Measurements from ENCODE around the gene MTUS2.
A peak's percentile ranks its signal among the peaks of the same experiment; 100 is the strongest.

MTUS2 gene

DNA sequence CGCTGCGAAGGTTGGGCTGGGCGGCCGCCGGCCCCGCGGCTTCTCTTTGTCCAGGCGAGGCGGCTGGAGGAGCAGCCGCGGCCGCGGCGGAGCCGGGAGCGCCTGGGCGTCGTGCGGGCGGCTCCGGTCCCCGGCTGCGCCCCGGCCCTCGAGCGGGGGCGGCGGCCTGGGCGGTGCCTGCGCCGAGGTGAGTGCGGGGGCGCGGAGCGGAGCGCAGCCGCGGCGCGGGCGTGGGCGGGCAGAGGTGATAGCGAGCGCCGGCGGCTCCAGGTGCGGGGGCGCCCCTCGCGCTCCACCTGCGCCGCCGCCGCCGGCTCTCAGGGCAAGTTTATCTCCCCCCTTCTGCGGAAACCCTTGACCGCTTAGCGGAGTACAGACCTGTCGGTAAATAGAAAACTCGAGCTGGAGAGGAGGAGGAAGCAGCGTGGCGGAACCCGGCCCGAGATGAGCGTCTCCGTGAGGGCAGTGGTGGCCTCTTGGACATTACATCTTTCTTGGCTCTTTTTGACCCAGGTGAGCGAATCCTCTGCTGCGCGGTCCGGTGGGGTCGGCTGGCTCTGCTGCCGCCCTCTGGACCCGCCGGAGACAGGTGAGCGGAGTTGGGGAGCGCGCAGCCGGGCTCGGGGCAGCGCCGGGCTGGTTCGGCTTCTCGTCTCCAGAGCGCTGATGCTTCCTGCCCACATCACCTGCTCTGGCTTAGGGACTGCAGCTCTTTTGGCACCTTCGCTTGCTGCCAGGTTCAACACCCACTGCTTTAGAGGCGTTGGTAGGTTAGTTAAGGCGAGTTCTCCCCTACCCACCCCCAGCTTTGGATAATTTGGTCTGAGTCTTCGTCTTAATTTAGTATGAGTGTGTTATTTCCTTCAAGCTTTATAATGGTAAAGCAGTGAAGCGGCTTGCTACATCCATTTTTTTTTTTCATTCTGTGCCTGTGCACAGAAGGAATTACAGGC, at the start of gene MTUS2:
MTUS2 (plus strand) TSS at position 241 of the 953 bp plus-strand sequence.
- no peak for DNase-seq (ENCODE audit: low spot score)

DNA sequence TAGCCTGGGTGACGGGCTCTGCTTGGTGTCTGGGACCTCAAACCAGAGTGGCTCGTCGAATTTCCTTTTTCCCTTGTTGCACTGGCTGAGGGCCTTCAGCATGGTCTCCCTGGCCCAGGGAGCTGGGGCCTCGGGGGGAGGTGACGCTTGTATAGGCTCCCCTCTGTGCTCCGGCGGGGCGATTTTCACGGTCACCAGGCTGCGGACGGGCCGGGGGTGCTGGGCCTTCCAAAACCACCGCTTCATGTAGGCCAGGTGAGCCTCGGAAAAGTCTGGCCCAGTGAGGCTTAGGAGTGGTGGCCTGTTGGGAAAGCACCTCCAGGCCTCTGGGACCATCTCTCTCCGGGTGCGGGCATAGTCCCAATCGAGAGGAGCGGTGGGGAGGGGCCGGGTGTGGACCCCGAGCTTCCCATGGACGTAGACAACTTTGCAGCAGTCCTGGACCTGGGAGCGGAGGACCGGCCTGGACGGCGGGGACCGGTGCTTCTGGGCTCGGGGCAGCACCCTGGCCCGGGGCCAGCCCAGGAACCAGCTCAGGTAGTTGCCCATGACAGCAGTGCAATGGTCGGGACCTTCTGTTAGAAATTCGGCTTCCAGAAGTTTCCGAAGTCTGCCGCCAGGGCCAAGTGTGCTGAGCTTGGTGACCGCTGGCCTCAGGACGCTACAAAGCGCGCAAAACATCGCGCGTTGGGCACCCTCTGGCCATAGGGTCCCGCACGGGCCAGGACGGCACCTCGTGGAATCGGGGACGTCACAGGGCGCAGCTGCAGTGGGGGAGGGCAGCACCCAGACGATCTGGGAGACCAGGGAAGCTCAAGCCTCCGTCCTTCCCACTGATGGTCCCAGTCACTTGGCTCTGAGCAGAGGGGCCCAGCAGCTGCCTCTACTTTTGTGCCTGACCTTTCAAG, 41.6 kb upstream of the MTUS2 start:
- DNase-seq (ENCODE audit: low spot score), result no peak

DNA sequence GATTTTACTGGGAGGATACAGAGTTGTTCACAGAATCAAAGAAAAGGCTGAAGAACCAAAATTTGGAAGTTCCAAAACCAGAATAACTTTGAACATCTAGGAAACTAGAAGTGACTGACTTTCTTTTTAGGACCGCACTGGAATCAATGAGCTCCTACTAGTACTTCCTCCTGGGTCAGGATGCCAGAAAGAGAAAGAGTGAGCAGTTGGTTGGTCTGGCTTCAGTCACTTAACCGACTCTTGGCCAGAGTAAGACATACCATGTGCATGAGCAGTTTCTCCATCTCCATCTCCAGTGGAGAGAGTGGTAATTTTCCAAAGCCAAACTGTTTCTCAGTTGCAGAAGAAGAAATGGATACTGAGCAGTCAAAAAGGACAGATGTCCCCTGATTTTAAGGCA, 27.1 kb upstream of the MTUS2 start:
- peak; percentile 91 for DNase-seq (ENCODE audit: low spot score)

DNA sequence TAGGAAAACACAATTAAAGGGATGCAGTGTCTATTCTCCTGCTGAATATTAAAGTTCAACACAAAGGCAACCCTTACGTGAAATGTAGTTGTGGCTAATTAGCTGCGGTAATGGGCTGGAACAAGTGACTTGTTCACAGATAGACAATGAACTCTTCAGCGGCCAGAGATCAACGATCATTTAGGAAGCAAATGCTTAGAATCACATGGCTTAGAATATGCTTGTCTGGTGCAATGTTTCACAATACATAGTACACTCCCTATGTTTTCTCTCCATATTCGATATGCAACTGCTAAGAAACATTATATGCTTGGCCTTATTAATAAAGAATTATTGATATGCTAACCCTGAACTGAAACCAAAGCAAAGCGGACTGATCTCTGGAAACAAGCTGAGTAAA, 25.7 kb upstream of the MTUS2 start:
- DNase-seq (ENCODE audit: low spot score), result no peak

DNA sequence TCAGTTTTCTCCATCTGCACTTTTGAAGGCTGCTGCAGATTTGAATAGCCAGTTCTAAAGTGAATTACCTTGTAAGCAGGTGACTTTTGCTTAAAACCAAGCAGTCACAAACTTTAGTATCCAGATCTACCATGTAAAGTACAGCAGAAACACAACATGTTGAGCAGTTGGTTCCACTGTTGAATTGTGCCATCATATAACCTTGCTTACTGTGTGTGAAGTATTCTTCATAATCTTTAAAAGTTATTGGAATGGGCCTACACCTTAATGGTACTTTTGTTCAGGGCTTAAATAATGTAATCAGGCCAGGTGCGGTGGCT, 23.2 kb upstream of the MTUS2 start:
- no peak for DNase-seq (ENCODE audit: low spot score)

DNA sequence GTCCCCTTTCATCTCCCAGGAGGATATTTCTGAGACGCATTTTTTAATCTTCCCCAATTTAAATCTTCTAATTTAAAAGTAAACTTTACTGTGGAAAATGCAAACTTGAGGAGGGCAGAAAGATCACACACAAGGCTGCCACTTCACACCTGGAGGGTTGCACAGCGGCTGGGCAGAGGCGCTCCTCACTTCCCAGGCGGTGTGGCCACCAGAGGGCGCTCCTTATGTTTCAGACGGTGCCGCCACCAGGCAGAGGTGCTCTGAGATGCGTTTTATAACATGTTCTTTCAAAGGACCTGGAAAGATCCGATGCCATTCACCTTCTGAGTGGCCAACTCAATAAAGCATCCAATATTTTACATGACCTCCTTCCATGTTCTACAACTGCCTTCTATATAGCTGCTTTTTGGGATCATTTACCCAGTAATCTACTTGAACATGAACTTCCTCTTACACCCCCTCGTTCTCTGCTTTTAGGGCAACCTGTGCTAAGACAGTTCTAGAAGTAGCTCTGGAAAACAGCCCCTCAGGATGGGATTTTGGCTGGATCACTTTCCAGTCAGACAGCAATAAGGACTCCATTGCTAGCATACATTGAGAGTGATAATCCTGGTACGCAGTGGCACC, 14.8 kb upstream of the MTUS2 start:
- peak; percentile 27 for DNase-seq (ENCODE audit: low spot score)

DNA sequence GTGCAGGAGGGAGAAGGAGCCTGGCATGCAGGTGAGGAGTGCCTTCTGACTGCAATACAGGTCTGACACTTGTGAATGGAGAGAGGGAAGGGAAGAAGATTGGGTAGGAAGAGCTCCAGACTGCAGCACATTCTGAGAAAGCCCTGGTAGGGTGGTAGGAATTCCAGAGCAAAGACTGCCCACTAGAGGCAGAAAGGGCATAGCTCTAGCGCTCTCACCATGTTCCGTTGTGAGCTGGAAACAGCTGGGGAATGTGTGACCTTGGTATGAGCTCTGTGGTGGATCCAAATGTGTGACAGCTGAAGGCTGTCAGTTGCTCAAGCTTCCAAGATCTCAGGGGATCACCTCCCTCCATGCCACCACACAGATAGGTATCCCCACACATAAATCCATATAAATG, 2.9 kb upstream of the MTUS2 start:
- DNase-seq (ENCODE audit: low spot score), result no peak

DNA sequence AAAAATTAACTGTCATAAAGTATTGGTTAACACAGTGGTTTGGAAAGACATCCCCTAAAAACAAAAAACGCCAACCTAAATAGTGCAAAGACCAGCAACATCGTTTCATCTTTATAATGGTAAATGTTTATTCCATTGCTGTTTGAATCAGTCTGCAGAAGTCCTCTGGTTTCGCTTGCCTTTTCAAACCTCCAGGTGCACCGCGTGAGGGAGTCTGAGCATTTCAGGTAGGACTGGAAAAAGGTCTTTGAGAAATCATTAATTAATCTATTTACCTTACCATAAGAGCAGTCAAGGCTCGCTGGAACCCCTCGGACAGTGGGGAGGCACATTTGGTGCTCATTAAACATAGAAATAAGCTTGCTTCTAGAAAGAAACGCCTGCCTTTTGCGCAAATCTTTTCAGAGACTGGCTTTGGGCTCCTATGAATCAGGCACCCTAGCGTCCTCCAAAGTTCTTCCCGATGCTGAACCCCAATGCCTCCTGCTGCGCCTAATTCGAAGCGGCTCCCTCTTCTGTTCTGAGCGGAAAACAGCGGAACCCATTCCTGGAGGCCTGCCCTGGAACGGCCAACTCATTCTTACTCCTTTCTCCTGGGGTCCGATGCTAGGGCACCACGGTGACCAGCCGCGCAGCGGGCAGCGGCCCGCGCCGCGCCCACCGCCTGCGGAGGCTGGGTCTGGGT, 951 bp upstream of the MTUS2 start:
- DNase-seq (ENCODE audit: low spot score), result peak; percentile 57

DNA sequence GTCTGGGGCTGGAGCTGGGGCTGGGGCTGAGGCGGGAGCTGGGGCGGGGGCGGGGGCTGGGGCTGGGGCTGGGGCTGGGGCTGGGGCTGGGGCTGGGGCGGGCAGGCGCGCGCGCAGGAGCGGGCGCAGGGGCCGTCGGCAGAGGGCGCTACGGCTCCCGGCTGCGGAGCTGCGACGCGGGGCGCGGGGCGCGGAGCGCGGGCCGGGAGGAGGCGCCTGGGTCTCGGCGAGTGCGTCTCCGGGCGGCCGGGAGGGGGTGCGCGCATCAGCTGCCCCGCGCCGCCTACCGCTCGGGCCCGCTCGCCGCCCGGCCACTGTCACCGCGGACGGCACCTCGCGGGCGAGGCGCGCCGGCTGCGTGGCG, 422 bp upstream of the MTUS2 start:
- peak; percentile 88 for DNase-seq (ENCODE audit: low spot score)

DNA sequence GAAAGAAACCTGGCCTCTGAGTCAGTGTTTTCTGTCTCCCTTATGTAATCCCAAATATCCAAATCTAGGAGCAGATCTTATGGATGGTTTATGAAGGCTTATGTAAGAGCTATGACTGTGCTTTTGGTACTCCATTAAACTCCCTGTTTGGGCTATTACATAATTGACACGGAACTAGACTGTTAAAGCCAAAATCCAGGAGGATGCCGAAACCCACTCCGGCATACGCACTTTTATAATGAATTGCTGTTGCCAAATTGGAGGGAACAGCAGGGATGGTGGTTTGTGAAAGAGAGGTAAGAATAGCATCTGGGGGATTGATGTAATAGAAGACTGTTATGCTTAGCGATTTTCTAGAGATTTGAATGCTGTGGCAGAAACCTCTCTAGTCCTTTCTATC, 2.0 kb downstream of the MTUS2 start:
- DNase-seq (ENCODE audit: low spot score), result no peak

DNA sequence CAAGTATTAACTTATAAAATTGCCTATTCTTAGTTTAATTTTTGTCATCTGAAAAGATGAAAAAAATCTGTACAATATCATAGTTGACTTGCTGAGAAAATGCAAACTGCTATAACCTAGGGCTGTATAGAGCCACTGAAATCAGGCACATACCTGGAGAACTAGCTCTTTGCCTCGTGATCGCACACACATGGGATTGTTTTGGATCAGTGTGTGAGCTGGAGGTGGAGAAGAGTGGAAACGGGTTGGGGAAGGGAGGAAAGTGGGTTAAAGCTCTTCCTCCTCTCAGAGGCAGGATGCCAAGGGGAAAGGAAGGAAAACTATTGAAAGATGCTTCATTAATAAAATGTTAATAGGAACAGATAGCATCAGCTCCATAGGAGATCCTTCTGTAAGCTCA, 2.7 kb downstream of the MTUS2 start:
- DNase-seq (ENCODE audit: low spot score), result no peak

DNA sequence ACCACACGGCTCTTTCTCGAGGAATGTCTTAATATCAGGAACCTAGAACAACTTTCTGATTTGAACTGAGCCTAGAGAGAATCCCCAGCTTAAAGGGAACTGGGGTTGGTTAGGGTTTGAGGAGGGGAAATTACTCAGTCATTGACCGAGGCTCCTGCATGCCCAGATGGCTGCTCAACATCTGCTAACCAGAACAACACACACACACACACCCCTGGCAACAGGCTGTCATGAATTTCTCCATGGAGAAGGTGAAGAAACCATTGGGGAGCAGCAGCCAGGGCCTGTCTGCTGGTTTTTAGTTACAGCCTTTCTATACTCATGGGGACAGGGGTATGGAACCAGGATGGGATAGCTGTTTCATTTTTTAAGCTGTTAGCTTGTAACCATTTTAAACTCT, 5.2 kb downstream of the MTUS2 start:
- DNase-seq (ENCODE audit: low spot score), result no peak

DNA sequence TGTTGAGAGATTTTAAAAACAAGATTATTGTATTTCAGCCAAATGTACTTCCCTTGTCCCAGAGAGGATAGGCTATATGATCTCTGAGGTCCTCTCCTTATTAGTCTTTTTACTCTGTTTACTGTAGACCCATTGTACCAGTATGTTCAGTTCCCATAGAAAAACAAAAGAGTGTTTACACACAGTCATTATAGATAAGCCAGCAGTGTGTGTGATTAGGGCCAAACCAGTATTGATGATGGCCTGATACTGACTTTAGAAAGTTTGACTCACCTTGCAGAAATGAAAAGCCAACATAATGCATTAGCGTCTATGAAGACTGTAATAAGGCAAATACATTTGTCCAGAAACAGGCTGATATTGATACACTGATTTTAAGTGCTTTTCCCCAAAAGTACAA, 6.2 kb downstream of the MTUS2 start:
- no peak for DNase-seq (ENCODE audit: low spot score)

DNA sequence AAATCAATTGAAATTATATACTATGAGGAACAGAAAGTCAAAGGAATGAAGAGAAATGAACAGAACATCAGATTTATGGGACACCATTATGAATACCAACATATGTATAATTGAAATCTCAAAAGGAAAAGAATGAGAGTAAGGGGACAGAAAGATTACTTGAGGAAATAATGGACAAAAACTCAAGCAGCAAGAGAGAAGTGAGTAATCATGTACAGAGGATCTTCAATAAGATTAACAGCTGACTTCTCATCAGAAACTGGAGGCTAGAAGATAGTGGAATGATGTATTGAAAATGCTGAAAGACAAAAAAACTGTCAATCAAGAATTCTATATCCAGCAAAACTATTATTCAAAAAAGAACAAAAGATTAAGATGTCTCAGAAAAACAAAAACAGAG, 10.4 kb downstream of the MTUS2 start:
- no peak for DNase-seq (ENCODE audit: low spot score)

DNA sequence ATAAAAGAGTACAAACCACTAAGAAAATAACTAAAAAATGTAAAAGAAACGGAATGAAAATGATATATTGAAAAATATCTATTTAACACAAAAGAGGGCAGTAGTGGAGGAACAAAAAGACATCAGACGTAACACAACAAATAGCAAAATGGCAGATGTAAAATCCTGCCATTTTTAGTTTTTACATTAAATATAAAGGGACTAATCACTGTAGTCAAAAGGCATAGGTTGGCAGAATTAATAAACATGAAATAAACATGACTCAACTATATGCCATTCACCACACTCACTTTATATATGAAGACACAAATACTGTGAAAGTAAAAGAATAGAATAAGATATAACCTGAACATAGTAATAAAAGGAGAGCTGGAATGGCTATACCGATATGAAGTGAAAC, 11.0 kb downstream of the MTUS2 start:
- no peak for DNase-seq (ENCODE audit: low spot score)

DNA sequence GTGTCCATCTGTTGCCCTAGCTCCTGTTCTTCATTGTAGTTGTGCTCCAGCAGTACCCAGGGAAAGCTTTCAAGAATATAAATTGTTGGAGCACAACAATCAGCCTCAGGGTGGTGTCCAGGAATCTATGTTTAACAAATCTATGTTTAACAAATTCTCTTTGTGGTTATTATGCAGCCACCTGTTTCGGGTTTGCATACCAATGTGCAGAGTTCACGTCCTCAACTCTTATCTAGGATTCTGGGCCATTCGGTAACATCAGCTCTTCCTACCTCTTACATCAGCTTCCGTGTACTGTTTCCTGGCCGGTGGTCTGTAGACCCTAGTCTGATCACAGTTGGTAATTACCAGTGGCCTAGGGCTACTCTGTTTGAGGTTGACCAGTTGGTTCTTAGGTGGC, 17.0 kb downstream of the MTUS2 start:
- DNase-seq (ENCODE audit: low spot score), result no peak

DNA sequence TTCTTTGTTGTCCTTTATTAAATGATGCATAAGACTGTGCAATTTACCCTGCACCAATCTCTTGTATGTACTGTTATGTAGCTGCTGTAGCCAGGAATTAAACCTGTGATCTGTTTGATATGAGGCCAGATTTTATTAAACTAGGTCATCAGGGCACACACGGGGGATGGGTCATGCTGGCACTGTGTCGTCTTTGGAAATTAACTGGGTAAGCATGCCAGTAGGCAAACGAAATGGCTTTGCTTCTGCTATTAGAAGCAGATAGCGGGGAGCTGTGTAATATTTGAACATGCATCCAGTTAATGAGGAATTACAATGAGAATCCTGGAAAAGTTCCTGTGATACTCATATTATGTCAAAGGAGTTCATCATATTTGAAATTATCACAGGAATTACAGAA, 23.5 kb downstream of the MTUS2 start:
- DNase-seq (ENCODE audit: low spot score), result no peak

DNA sequence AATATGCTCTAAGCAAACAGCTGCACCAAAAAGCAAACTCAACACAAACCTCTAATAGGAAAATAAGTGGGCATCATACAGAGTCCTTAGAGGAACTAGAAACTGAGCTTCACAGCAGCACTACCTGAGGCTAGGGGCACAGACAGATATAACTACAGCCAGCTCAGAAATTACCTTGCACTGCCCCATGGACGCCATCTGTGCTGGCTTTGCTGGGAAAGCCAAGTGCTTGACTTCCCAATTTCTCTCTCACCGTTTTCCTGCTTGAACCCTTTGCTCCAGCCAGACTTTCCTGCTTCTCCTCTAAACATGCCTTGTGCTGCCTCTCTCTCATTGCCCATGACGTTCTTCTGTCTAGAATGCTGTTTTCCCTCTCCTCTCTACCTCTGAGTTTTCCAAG, 29.3 kb downstream of the MTUS2 start:
- no peak for DNase-seq (ENCODE audit: low spot score)

DNA sequence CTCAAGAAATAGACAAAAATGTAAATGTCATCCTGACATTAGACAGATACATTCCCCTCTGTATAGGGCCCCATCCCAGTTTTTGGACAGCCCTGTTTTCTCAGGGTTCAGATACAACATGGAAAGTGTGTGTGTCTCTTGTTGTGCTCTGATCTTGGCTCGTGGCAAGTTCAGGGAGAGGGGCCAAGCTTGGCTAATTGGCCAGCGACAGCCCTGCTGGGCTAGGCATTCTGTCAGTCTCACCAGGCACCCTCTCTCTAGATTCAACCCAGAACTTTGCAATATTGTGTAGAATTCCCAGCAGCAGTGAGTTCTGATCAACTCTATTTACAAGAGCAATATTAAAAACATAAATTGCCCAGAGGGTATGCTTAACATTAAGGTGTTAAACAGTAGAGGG, 30.1 kb downstream of the MTUS2 start:
- no peak for DNase-seq (ENCODE audit: low spot score)

DNA sequence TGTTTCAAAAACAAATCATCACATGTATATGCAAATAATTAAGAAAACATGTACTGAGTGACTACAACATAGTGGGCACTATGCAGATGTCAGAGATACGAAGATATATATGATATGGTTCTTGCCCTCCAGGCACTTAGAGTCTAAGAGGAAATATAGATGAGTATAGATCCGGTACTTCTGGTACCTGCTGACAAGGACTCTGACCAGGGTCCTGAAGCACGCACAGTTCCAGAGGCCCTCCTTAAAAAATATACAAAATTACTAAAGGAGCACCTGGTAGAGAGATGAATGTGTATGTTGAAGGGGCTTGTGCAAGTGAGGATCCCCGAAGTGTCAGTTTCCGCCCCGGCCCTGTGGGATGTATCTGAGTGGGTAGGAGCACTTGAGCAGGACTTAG, 31.3 kb downstream of the MTUS2 start:
- no peak for DNase-seq (ENCODE audit: low spot score)

DNA sequence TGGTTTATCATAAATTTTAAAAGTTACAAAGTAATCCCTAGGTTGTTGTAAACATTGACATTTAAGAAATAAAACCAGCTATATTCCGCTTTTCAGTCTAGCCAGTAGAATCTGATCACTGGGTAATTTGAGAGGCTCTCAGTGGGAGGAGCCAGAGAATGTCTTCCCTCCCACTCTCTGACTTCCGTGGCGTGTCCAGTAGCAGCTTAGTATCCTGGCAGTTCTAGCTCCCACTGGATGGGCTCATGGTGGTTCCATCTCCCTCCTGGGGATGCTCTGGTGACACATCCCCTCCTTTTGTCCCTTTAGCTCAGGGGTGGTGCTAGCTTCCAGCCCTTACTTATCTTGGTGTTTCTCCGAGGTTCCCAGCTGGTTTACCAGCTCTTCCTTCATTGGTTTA, 34.5 kb downstream of the MTUS2 start:
- peak; percentile 20 for DNase-seq (ENCODE audit: low spot score)

DNA sequence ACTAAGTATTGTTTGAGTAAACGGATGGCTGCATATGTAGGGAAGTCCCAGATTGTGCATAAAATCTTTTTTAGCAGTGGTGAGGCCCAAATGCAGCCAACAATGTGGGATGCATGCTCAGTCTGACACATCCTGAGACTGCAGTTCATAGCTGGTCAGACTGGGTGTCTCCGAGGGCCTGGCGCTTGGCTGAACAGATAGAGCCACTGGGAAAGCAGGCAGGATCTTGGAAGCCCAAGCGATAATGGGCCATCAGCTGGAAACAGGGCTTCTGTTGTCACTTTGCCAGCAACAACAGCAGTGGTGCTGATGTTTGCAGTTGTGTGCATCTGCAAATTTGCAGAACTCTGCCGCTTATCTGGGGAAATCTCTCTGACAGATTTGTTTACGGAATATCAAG, 36.1 kb downstream of the MTUS2 start:
- no peak for DNase-seq (ENCODE audit: low spot score)
